NCI-H524 treated with DMSO at 0.1 percent for 48 hours (cell line): Measurements from ENCODE around the gene CEP350.

Experiments used
- DNase-seq: peaks from one replicate; lab custom pipeline; 2025; lab: John Stamatoyannopoulos, UW

Gene CEP350, protein sequence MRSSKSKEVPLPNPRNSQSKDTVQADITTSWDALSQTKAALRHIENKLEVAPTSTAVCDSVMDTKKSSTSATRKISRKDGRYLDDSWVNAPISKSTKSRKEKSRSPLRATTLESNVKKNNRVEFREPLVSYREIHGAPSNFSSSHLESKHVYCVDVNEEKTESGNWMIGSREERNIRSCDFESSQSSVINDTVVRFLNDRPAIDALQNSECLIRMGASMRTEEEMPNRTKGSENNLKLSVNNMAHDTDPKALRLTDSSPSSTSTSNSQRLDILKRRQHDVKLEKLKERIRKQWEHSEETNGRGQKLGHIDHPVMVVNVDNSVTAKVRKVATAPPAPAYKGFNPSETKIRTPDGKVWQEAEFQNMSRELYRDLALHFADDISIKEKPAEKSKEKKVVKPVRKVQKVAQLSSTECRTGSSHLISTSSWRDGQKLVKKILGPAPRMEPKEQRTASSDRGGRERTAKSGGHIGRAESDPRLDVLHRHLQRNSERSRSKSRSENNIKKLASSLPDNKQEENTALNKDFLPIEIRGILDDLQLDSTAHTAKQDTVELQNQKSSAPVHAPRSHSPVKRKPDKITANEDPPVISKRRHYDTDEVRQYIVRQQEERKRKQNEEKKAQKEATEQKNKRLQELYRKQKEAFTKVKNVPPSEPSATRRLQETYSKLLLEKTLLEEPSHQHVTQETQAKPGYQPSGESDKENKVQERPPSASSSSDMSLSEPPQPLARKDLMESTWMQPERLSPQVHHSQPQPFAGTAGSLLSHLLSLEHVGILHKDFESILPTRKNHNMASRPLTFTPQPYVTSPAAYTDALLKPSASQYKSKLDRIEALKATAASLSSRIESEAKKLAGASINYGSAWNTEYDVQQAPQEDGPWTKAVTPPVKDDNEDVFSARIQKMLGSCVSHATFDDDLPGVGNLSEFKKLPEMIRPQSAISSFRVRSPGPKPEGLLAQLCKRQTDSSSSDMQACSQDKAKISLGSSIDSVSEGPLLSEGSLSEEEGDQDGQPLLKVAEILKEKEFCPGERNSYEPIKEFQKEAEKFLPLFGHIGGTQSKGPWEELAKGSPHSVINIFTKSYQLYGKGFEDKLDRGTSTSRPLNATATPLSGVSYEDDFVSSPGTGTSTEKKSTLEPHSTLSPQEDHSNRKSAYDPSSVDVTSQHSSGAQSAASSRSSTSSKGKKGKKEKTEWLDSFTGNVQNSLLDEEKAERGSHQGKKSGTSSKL (N-terminal part only)

DNA sequence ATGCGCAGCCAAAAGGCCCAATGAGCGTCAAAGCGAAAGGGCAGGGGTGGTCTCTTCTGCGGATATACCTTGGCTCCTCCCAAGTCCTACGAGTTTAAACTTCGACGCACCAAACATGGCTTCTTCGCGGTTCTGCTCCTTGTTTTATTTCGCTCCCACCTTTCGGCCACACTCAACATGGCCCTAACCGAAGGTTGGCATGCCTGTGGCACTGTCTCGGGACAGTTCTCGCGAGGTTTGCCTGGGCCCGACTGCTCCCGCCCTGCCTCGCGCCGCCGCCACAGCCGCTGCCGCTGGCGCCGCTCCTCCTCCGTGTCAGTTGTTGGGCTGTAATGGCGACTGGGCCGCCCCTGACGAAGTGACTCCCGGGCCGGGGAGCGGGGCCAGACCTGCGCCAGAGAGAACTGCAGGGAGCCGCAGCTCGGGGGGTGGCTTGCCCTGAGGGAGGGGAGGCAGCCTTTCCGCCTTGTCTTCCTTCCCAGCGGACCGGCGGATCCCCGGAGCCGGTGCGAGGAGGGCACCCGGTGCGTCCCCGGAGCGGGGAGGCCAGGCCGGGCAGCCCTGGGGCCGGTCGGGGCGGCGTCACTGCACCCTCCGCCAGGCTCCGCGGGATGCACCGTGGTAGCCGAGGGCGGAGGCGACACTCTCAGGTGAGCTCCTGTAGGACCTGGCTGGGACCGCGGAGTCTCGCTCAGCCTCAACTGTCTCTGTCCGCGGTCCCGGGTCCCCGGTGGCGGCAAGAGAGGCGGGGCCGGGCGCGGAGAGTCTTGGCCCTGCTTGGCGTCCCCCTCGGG lies at the start of gene CEP350:
CEP350 (plus strand) TSS at position 318 of the 794 bp plus-strand sequence. CDS start 31,372 bp downstream, outside the sequence.
- peak; percentile 94 for DNase-seq

DNA sequence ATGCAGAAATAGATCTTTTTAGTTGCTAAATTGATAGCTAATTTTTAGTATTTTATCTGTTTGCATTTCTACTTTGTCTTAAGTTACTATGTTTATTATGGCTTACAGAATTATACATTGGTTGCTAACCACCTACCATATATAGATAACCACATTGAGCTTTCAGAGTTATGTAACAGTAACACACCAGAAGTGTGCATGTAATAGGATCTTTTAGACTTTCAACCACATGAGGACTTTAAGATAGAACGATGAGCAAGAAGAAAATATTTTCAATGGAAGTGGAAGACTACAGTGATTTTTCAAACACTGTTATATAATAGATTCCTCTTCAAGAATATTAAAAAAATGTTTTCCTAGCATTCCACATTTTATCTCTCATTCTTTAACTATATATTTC lies 43.7 kb upstream of the CEP350 start:
- DNase-seq, result no peak

- DNase-seq, result no peak
These were observed 42.8 kb upstream of the CEP350 start for GRCh38 chr1:179911812-179912211.

DNA sequence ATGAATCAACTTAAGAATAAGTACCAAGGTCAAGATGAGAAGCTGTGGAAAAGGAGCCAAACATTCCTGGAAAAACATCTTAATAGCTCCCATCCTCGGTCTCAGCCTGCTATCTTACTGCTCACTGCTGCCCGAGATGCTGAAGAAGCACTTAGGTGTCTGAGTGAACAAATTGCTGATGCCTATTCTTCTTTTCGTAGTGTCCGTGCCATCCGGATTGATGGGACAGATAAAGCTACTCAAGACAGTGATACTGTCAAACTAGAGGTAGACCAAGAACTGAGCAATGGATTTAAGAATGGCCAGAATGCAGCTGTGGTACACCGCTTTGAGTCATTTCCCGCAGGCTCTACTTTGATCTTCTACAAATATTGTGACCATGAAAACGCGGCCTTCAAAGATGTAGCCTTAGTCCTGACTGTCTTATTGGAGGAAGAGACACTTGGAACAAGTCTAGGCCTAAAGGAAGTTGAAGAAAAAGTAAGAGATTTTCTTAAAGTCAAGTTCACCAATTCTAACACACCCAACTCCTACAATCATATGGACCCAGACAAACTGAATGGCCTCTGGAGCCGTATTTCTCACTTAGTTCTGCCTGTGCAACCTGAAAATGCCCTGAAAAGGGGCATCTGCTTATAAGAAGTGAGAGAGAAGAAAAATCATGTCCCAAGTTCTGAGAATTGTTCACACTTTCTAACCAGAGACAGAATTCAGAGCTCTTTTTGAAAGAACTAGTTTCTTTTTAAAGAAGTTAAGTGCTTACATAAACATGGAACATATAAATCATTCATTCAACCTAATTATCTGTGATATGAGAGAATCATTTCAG lies 36.8 kb upstream of the CEP350 start:
- DNase-seq, result no peak

- DNase-seq, result no peak
These were observed 33.1 kb upstream of the CEP350 start for GRCh38 chr1:179921472-179921871.

DNA sequence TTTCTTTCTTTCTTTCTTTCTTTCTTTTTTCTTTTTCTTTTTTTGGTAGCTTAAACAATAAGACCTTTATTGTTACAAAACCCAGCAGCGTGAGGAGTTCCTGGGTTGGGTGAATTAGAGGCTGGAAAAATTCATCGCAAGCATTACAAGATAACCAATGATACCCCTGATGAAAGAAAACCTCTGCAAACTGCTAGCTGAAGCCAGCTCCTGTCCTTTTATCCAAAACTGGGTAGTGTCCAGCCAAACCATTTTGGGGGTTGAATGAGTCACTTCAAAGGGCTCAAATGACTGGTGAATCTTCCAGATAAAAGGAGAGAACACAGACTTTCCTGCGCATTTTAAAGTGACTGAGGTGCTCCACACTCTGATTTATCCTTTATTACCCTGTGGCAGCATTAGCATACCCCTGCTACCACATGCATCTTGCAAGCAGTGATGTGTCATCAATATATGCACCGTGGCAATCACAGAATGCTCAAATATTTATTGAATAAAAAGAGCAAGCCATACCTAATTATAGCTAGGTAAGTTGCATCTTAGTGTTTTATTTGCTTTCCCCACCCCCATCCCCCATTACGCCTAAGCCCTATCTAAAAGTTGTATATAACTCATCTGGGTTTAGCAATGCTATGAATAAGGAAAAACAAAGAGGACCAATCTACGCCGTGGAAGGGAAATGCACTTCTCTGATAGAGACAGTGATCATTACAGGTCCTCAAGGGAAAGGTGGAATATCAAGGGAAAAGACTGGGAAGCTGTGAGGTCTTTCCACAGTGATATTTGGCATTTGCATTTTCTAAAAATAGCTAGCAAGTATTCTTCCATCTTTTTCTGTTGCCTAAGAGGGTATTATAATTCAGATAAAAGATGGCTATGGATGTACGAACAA lies 32.4 kb upstream of the CEP350 start:
- DNase-seq, result no peak

- DNase-seq, result no peak
These were observed 31.6 kb upstream of the CEP350 start for GRCh38 chr1:179923029-179923428.

- DNase-seq, result no peak
These were observed 30.3 kb upstream of the CEP350 start for GRCh38 chr1:179924268-179924667.

DNA sequence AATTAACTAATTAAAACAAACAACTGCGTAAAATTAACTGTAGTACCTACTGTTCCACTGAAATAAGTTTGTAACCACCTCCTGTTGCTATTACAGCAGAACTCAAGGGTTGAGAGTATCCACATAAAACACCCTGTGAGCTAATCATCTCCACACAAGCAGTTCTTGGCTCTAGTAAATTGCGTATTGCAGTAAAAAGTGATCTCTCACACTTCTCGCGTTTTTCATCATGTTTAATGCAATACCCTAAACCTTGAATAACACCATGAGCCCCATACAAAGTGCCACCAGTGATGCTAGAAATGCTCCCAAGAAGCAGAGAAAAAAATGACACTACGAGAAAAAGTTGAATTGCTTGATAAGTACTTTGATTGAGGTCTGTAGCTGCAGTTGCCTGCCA lies 29.3 kb upstream of the CEP350 start:
- no peak for DNase-seq

DNA sequence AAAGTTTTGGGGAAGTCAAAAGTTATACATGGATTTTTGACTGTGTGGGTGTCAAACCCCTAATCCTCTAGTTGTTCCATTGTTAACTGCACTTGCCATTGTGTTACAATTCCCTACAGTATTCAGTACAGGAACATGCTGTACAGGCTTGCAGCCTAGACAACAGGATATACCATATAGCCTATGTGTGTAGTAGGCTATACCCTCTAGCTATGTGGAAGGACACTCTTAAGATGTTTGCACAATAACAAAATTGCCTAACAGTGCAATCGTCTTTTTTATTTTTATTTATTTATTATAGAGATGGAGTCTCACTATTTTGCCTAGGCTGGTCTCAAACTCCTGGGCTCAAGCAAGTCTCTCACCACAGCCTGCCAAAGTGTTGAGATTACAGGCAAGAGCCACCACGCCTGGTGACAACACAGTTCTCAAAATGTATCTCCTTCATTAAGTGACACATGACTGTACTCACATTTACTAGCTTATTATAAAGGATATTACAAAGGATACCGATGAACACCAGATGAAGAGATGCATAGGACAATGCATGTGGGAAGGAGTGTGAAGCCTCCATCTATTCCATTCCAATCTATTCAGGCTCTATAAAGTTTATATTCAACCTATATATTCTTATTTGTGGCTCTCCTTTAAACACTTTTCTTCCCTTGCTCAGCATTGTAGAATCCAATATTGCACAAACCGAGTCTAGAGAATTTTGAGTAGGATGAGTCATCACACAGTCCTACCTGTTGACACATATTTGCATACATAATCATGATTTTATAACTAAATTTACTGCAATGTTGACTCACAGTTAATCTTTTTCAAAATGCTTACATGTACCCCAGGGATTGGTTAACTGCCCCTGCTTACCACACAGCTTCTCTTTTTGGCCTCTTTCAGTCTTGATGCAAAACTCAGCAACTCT lies 28.4 kb upstream of the CEP350 start:
- DNase-seq, result no peak

- DNase-seq, result no peak
These were observed 27.8 kb upstream of the CEP350 start for GRCh38 chr1:179926850-179927205.

GRCh38 chr1:179929955-179930798 lies 24.4 kb upstream of the CEP350 start:
- DNase-seq, result no peak

GRCh38 chr1:179930867-179931266 lies 23.7 kb upstream of the CEP350 start:
- no peak for DNase-seq

DNA sequence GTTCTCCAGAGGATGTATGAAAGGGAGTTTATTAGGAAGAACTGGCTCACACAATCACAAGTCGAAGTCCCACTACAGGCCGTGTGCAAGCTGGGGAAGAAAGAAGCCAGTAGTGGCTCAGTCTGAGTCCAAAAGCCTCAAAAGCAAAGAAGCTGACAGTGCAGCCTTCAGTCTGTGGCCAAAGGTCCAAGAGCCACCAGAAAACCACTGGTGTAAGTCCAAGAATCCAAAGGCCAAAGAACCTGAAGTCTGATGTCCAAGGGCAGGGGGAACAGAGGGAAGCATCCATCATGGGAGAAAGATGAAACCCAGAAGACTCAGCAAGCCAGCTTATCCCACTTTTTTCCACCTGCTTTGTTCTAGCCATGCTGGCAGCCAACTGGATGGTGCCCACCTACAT lies 21.4 kb upstream of the CEP350 start:
- DNase-seq, result no peak

GRCh38 chr1:179935909-179936496 lies 18.6 kb upstream of the CEP350 start:
- no peak for DNase-seq

- DNase-seq, result no peak
These were observed 16.8 kb upstream of the CEP350 start for GRCh38 chr1:179937668-179938254.

- peak; percentile 92 for DNase-seq
These were observed 15.9 kb upstream of the CEP350 start for GRCh38 chr1:179938752-179939151.
